Activated T-helper 1 cell treated with Interleukin-2 at 50 U/mL for 16 hours (primary cell): Measurements from ENCODE around the gene GABRA4.

Source experiments
- DNase-seq: peaks from one replicate; pipeline ENCODE4 v3.0.0-alpha.2; 2020; ENCODE audit warnings: low read depth

Gene GABRA4

GRCh38 chr4:46927201-46927600 is 66.2 kb downstream of the GABRA4 start:
- DNase-seq: no peak

DNA sequence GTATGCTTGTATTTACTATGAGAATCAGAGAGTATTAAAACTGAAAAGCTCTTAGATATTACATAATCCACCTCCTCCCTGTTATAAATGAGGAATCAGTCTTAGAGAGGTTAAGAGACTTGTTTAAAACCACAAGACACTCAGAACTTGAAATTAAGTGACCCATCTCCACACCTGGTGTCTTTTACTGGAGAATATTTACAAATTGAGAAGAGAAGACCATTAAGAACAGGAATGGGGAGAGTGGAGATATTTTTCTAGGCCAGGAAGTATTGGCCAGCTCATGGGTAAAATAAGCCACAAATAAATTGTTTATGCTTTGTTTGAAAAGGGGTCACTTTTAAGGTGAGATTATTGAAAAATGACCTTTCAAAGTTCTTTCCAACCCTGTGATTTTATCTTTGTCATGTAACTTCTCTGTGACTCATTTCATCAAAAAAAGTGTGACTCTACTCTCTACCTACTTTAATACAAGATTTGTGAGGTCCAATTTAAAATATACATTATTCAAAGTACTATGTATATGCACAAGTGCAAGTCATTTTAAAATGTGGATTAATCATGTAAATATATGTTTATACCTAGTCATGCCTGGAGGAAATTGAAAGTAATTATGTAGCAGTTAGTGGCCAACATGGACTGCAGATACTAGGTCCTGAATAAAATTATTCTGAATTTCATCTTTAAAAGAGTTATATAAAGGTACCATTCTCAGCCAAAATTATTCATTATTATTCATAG is 68.4 kb downstream of the GABRA4 start:
- no peak for DNase-seq

DNA sequence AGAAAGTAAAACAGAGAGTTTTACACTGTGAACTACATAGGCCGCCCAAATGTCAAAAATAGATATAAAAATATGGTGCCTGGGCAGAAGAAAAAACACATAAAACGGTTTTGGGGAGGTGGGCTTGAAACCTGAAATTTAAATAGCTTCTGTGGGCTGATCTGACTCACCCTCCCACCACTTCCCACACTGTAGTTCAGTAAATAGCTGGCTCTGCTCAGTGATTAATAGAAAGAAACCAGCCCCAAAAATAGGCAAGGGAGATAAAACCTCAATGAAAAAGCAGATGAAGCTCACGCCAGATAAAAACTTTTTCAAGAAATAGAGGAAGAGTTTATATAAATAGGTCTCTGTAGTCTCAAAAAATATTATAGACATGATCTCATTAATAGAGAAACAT is 71.2 kb downstream of the GABRA4 start:
- no peak for DNase-seq

DNA sequence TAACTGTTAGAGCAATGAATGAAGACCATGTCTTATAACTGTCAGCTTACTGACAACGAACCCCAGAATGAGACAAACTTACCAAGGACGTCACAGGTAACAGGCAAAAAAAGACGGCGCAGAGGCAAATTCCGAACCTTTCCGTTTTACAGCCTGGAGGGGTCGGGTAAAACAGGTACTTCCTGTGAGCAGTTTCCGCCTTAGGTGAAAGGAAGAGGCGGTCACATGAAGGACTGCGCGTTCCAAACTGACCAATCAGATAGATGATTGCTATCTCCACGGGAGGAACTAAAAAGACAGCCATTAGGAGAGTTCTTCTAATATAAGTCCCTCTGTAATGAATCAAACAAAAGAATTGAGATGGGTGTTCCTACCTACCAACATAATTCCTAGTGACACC is 84.3 kb downstream of the GABRA4 start, which contains the start of gene COX7B2:
Gene COX7B2, minus strand, starts transcription at position 168 of the 400 bp plus-strand sequence. CDS start 174,053 bp downstream, outside the sequence.
- DNase-seq: no peak

DNA sequence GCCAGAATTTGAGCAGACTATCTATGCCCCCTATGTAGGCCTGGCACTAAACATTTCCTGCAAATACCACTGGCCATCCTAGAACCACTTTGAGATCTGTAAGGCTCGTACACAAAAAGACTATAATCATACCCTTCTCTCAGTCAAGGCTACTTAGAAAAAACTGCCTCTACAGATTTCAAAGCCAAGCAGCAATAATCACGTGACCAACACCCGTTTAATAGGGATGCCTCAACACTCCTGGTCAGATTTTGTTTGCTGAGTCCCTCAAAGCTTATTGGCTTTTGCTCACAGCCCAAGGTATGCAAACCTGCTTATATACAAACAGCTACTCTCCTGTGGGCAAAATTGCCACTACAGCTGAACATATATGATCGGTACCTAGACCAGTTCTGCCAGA is 85.2 kb downstream of the GABRA4 start:
- DNase-seq: no peak

DNA sequence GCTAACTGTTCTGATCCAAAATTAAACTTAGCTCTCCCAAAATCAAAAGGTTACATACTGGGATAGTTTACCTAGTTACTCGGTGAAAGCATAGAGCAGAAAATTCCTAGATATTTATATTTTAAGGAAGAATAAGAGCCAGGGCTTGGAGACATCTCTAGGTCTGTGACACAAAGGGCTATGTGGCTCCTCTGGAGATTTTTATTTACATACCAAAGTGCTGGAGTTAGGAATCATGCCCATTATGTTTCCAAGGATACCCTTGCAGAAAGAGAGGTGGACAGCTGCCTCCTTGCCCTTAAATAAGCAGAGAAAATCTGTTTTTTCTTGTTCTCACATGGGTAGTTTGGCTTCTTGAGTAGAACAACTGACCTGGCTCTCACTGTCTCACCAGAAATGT is 93.3 kb downstream of the GABRA4 start:
- DNase-seq: no peak

DNA sequence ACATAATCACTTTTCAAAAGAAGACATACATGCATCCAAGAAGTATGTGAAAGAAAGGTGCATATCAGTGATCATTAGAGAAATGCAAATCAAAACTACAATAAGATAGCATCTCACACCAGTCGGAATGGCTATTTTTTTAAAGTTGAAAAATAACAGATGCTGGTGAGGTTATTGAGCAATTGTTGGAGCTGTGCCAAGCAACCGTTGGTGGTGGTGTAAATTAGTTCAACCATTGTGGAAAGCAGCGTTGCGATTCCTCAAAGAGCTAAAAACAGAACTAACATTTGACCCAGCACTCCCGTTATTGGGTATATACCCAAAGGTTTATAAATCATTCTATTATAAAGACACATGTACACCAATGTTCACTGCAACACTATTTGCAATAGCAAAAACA is 98.6 kb downstream of the GABRA4 start:
- no peak for DNase-seq

- DNase-seq: no peak
Observed at GRCh38 chr4:46890056-46890455, 103.3 kb downstream of the GABRA4 start.

- no peak for DNase-seq
Observed at GRCh38 chr4:46889410-46889809, 104.0 kb downstream of the GABRA4 start.

GRCh38 chr4:46886711-46887110 is 106.7 kb downstream of the GABRA4 start:
- no peak for DNase-seq

GRCh38 chr4:46878641-46879040 is 114.7 kb downstream of the GABRA4 start:
- no peak for DNase-seq

DNA sequence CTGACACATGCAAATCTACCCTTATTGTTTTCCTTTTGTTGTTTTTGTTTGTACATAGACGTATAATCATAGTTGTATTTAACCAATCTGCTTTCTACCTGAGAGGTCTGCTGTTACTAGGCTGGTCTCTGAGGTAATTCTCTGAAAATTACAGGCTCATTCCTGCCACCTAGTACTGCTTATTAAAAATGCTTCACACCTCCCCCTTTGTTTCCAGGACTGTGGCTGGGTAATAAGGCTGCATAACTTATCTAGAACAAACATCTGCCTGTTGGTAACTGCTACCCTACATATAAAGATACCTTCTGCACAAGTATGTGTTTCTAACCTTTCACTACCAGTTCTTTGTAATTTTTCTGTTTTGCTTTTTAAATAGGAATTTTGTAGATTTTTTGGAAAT is 118.6 kb downstream of the GABRA4 start:
- DNase-seq: no peak

GRCh38 chr4:46870411-46870810 is 123.0 kb downstream of the GABRA4 start:
- DNase-seq: no peak
